WTC11 (cell line): Measurements from ENCODE around the gene RAB22A. TPM values are rescaled to one million over a fixed set of nuclear protein-coding genes. Genes with fewer than 3 reads are reported as not detected.

ENCODE experiments used
- ATAC-seq: fragments of 200-7000 bp; cut with Tn5 transposase; 2 replicates; pipeline ENCODE4 v1.10.0; 2021; ENCODE audit warnings: mild to moderate bottlenecking, moderate library complexity
- CTCF ChIA-PET: fragments of 300-600 bp; sonication (Branson Sonifier 250); formaldehyde crosslinking; loops from one replicate; lab custom pipeline; 2021; ENCODE audit warnings: antibody characterized with exemption; lab: Charles Lee
- POLR2A ChIA-PET: fragments of 350-600 bp; sonication (Branson Sonifier 250); formaldehyde crosslinking; loops from one replicate; lab custom pipeline; 2021; ENCODE audit warnings: antibody characterized with exemption; lab: Charles Lee
- DNase-seq: peaks from one replicate; pipeline ENCODE4 v3.0.0; 2021; ENCODE audit warnings: low spot score
- H3K27ac Mint-ChIP-seq: 2 replicates; pipeline ENCODE4 v1.8.0; 2021; ENCODE audit warnings: mixed read lengths
- H3K27me3 Mint-ChIP-seq: 2 replicates; pipeline ENCODE4 v1.8.0; 2021; ENCODE audit warnings: low read depth, mild to moderate bottlenecking, moderate library complexity, mixed read lengths
- H3K36me3 Mint-ChIP-seq: 2 replicates; pipeline ENCODE4 v1.8.0; 2021; ENCODE audit warnings: mixed read lengths
- H3K4me1 Mint-ChIP-seq: 2 replicates; pipeline ENCODE4 v1.8.0; 2022; ENCODE audit warnings: mixed read lengths
- H3K4me3 Mint-ChIP-seq: 2 replicates; pipeline ENCODE4 v1.8.0; 2021; ENCODE audit warnings: mild to moderate bottlenecking, moderate library complexity, mixed read lengths
- H3K9me3 Mint-ChIP-seq: 2 replicates; pipeline ENCODE4 v1.8.0; 2021; ENCODE audit warnings: mixed read lengths
- CREB1 ChIP-seq: sonication (generic); formaldehyde crosslinking; IDR thresholded peaks from 2 replicates; pipeline ENCODE4 v1.8.0; 2023; ENCODE audit warnings: mild to moderate bottlenecking, missing genetic modification reagents
- NR3C1 ChIP-seq: sonication (generic); formaldehyde crosslinking; conservative IDR thresholded peaks from 2 replicates; pipeline ENCODE4 v1.8.1; 2023; ENCODE audit warnings: low read depth, mild to moderate bottlenecking, missing genetic modification reagents
- OVOL2 ChIP-seq: fragments of 250-450 bp; sonication (Bioruptor Pico); IDR thresholded peaks from 2 replicates; pipeline ENCODE4 v1.9.0; 2021; ENCODE audit warnings: mild to moderate bottlenecking, borderline replicate concordance
- ZNF121 ChIP-seq: sonication (generic); formaldehyde crosslinking; IDR thresholded peaks from 2 replicates; pipeline ENCODE4 v1.8.0; 2023; ENCODE audit warnings: missing genetic modification reagents
- total RNA-seq: library from RNA; stranded (reverse); gene quantifications from 3 replicates; pipeline ENCODE4 v1.2.3, GENCODE V29; 2021
- TF ChIP-seq, protein P1 (sequence below): fragments of 250-450 bp; sonication (Bioruptor Pico); conservative IDR thresholded peaks from 2 replicates; pipeline ENCODE4 v1.9.0; 2021; ENCODE audit warnings: mild to moderate bottlenecking
- TF ChIP-seq, protein P2 (sequence below): fragments of 250-450 bp; sonication (Bioruptor Pico); IDR thresholded peaks from 2 replicates; pipeline ENCODE4 v2.1.2; 2022; ENCODE audit warnings: mild to moderate bottlenecking, moderate library complexity
- TF ChIP-seq, protein P3 (sequence below): sonication (generic); formaldehyde crosslinking; IDR thresholded peaks from 2 replicates; pipeline ENCODE4 v1.8.0; 2022; ENCODE audit warnings: mild to moderate bottlenecking, missing genetic modification reagents
- TF ChIP-seq, protein P4 (sequence below): sonication (generic); formaldehyde crosslinking; IDR thresholded peaks from 2 replicates; pipeline ENCODE4 v1.8.0; 2023; ENCODE audit warnings: missing genetic modification reagents, mild to moderate bottlenecking, borderline replicate concordance
- TF ChIP-seq, protein P5 (sequence below): fragments of 250-450 bp; sonication (Bioruptor Pico); IDR thresholded peaks from 2 replicates; pipeline ENCODE4 v1.9.0; 2021; ENCODE audit warnings: moderate library complexity, mild to moderate bottlenecking, inconsistent platforms, borderline replicate concordance
- TF ChIP-seq, protein P6 (sequence below): sonication (generic); formaldehyde crosslinking; IDR thresholded peaks from 2 replicates; pipeline ENCODE4 v1.8.0; 2023; ENCODE audit warnings: missing genetic modification reagents

Gene RAB22A
- total RNA-seq, 1 experiment from 2014 or later: 6.0 TPM

DNA sequence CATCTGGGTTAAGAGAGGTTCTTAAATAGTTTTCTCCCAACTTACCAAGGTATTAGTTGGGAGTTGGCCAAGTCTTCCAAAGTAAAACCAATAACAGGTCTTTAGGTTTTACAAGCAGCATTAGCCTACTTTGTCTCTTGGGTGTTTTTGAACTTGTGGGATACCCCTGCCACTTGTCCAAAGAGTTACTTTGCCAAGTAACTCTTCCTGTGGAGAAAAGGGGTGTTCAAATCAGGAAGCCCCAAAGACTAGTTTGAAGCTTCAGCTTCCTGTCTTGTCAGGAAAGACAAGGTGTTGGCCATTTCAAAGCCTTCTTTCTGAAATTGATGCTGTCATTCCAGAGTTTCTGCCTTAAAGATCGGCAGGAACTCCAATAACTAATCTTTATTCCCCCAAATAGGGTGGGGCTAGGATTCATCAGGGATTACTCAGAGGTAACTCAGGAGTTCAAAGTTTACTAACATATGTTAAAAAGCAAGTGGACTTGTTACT, 822 bp downstream of the RAB22A start (continued):
- TF ChIP-seq, protein P1, sequence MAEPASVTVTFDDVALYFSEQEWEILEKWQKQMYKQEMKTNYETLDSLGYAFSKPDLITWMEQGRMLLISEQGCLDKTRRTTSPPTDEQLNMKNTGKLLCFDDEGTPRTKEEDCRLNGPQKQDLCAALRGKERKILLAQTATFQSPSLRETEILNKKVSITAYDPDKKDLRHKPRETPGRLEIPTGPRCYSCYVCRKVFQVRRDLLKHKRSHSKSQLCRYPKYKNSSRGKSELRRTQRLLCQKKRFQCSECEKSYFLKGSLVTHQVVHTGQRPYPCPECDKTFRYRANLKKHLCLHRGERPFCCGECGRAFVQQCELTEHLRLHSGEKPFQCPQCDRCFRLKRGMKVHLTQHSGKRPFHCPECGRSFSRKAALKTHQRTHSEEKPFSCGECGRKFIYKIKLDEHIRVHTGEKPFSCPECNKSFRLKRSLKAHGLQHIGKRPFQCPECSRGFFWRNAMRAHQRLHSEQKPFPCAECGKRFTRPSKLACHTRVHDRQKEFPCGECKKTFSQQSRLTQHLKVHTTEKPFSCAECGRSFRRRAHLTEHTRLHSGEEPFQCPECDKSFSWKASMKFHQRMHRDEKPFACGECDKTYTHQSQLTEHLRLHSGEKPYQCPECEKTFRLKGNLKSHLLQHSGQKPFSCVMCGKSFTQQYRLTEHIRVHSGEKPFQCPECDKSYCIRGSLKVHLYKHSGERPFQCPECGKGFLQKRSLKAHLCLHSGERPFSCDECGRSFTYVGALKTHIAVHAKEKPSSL: no peak

DNA sequence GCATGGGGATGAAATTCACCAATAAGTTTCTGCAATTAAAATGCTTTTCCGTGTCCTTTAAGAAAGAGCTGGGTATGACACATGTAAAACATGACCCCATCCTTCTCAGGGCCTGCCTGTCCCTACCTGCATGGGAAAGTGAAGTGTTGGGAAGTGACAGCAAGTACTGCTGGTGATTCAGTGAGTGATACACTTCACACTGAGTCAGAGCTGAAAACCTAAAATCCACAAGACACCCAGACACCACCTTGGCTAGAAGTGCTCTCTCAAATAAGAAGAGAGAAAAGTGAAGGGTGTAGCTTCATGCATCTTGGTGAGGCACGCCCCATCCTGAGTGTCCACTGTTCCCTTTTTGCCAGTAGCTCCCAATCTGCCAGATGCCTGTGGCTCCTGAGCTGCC, 3.3 kb downstream of the RAB22A start:
- ATAC-seq: no peak
- peaks cover 32% of the 10 kb centered on the region for H3K36me3 Mint-ChIP-seq
- CTCF ChIA-PET: interaction anchor here (0.7 kb wide), 2 partner anchors 29 to 136 kb away, joined by 3 to 5 read pairs; no protein-coding TSS in a partner anchor

More for the DNA sequence above, 3.3 kb downstream of the RAB22A start:
- no peak overlapping the region for H3K4me3 Mint-ChIP-seq
- no peak for DNase-seq
- POLR2A ChIA-PET: no interaction called here
- peaks cover 5% of the 10 kb centered on the region for H3K9me3 Mint-ChIP-seq
- no peaks in the 10 kb centered on the region for H3K27me3 Mint-ChIP-seq
- H3K4me1 Mint-ChIP-seq: peaks cover 15% of the 10 kb centered on the region
- no peak for TF ChIP-seq CREB1 (CRISPR knock-in tag)
- TF ChIP-seq, protein P2, sequence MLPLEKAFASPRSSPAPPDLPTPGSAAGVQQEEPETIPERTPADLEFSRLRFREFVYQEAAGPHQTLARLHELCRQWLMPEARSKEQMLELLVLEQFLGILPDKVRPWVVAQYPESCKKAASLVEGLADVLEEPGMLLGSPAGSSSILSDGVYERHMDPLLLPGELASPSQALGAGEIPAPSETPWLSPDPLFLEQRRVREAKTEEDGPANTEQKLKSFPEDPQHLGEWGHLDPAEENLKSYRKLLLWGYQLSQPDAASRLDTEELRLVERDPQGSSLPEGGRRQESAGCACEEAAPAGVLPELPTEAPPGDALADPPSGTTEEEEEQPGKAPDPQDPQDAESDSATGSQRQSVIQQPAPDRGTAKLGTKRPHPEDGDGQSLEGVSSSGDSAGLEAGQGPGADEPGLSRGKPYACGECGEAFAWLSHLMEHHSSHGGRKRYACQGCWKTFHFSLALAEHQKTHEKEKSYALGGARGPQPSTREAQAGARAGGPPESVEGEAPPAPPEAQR: no peak
- no peak for TF ChIP-seq OVOL2 (CRISPR knock-in tag)
- TF ChIP-seq NR3C1 (CRISPR knock-in tag): no peak
- TF ChIP-seq, protein P3, sequence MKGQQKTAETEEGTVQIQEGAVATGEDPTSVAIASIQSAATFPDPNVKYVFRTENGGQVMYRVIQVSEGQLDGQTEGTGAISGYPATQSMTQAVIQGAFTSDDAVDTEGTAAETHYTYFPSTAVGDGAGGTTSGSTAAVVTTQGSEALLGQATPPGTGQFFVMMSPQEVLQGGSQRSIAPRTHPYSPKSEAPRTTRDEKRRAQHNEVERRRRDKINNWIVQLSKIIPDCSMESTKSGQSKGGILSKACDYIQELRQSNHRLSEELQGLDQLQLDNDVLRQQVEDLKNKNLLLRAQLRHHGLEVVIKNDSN: no peak
- TF ChIP-seq, protein P4, sequence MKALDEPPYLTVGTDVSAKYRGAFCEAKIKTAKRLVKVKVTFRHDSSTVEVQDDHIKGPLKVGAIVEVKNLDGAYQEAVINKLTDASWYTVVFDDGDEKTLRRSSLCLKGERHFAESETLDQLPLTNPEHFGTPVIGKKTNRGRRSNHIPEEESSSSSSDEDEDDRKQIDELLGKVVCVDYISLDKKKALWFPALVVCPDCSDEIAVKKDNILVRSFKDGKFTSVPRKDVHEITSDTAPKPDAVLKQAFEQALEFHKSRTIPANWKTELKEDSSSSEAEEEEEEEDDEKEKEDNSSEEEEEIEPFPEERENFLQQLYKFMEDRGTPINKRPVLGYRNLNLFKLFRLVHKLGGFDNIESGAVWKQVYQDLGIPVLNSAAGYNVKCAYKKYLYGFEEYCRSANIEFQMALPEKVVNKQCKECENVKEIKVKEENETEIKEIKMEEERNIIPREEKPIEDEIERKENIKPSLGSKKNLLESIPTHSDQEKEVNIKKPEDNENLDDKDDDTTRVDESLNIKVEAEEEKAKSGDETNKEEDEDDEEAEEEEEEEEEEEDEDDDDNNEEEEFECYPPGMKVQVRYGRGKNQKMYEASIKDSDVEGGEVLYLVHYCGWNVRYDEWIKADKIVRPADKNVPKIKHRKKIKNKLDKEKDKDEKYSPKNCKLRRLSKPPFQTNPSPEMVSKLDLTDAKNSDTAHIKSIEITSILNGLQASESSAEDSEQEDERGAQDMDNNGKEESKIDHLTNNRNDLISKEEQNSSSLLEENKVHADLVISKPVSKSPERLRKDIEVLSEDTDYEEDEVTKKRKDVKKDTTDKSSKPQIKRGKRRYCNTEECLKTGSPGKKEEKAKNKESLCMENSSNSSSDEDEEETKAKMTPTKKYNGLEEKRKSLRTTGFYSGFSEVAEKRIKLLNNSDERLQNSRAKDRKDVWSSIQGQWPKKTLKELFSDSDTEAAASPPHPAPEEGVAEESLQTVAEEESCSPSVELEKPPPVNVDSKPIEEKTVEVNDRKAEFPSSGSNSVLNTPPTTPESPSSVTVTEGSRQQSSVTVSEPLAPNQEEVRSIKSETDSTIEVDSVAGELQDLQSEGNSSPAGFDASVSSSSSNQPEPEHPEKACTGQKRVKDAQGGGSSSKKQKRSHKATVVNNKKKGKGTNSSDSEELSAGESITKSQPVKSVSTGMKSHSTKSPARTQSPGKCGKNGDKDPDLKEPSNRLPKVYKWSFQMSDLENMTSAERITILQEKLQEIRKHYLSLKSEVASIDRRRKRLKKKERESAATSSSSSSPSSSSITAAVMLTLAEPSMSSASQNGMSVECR (CRISPR knock-in tag): no peak
- TF ChIP-seq, protein P5, sequence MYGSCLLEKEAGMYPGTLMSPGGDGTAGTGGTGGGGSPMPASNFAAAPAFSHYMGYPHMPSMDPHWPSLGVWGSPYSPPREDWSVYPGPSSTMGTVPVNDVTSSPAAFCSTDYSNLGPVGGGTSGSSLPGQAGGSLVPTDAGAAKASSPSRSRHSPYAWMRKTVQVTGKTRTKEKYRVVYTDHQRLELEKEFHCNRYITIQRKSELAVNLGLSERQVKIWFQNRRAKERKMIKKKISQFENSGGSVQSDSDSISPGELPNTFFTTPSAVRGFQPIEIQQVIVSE (CRISPR knock-in tag): no peak
- TF ChIP-seq, protein P6, sequence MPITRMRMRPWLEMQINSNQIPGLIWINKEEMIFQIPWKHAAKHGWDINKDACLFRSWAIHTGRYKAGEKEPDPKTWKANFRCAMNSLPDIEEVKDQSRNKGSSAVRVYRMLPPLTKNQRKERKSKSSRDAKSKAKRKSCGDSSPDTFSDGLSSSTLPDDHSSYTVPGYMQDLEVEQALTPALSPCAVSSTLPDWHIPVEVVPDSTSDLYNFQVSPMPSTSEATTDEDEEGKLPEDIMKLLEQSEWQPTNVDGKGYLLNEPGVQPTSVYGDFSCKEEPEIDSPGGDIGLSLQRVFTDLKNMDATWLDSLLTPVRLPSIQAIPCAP: no peak
- TF ChIP-seq ZNF121 (CRISPR knock-in tag): no peak
- TF ChIP-seq, protein P1: no peak
- no peak overlapping the region for H3K27ac Mint-ChIP-seq
